Skeletal muscle cell (primary cell): ENCODE measurements around the gene TRIP12.
A peak's percentile ranks its signal among the peaks of the same experiment; 100 is the strongest.
"Not testable (repeated sequence)": the region's sequence is repeated elsewhere in the genome, so short reads cannot be mapped to it uniquely, and the experiment has no call there.

Source experiments
- DNase-seq: peaks from one replicate; pipeline ENCODE4 v3.0.0-alpha.2; 2010; ENCODE audit warnings: low read depth
- H3K4me3 ChIP-seq: 2 replicates; pipeline ENCODE4 v1.5.1; 2011; ENCODE audit warnings: low read depth, mild to moderate bottlenecking, control low read depth, low read length, moderate library complexity

TRIP12 gene

GRCh38 chr2:229784791-229785190, 137.0 kb downstream of the TRIP12 start:
- no peak for DNase-seq
- no peak overlapping the region for H3K4me3 ChIP-seq

DNA sequence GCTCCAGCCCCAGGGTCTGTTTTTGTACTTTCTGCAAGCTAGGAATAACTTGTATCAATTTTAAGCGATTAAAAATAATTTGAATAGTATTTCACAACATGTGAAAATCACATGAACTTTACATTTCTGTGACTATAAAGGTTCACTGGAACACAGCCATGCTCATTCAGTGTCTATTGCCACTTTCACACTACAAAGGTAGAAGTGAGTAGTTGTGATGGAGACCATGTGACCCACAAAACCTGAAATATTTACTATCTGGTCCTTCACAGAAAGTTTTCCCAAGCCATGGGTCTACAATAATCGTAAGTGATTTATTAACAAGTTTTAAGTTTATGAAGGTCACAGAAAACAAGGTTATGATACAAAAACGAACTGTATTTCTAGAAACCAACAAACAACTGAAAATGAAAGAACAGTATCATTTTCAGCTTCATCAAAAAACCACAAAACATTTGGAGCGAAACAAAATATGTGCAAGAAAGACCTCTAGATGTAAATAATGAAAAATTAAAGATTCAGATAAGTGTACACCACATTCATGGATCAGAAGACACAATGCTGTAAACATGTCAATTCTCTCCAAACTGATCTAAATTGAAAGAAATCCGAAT, 138.6 kb downstream of the TRIP12 start:
- DNase-seq = no peak
- no peak overlapping the region for H3K4me3 ChIP-seq

DNA sequence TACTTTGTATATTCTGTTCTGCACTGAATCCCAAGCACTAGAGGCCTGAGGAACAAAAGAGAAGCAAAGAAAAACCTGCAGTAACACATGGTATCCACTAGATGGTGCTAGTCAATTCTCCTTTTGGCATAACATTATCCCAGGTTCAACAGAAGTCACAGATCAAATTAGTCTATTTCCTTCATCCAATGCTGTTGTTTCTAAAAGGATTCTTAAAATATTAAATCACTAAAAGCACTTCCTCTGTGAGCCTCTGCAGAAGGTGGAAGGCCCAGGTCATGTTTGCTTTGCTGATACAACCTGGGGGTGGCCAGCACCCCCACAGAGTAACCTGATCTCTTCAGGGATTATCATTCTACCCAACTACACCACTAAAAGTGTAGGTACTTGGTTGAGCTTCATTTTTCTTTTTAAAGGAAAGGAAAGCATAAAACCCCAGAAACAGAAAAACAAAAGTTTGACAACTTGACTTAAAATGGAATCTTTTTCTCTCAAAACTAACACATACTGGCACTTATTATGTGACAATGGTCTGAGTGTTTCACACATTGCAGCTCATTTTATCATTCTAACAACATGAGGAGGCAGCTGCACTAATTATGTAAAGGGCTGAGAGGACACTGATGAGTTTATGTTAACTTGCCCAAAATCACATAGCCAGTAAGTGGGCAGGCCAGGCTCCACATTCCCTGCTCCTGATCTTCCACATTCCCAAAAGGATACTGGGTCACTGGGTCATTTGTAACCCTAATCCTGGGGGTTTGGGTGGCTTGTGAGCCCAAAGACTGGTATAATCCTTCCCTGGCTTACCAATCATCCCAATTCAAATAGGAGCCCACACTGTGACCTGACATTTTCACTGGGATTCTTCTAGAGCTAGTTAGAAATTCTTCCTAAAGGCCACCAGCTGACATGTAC, 140.7 kb downstream of the TRIP12 start:
- no peak overlapping the region for H3K4me3 ChIP-seq
- peak; percentile 15 for DNase-seq

DNA sequence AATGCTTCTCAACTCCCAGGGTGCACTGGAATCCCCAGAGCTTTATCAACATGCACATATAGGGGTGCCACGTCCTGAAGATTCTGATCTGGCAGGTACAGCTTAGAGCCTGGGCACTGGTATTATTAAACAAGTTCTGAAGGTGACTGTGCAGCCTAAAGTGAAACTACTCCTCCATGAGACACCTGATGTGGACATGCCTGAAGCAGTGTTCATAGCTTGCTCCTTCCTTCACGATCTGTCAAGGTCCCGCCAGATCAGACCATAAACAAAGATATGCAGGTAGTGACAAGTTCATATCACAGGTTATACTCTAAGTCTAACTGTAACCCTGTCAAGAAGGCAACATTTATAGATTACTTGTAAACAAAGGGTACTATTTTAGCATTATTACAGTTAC, 142.2 kb downstream of the TRIP12 start:
- DNase-seq = no peak

DNA sequence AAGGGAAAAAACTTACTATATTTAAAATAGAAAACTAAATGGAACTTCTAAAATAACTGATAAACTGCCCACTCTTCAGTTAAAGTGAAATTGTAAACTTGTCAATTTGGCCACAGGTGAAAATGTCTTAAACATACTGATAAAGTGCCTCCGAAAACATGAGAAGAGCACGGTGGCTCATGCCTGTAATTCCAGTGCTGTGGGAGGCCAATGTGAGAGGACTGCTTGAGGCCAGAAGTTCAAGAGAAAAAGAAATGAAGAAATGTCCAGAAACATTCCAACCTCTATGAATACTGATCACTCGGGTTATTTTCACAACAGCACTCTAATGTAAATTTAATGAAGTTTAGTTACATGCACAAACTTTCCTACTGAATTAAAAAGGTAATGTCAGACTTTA, 144.1 kb downstream of the TRIP12 start:
- DNase-seq = no peak
- H3K4me3 ChIP-seq = no peak overlapping the region

More for the DNA sequence above, 142.2 kb downstream of the TRIP12 start:
- H3K4me3 ChIP-seq = no peak overlapping the region

- no peak for DNase-seq
- no peak overlapping the region for H3K4me3 ChIP-seq
Observed at GRCh38 chr2:229775614-229776313, 146.0 kb downstream of the TRIP12 start.

DNA sequence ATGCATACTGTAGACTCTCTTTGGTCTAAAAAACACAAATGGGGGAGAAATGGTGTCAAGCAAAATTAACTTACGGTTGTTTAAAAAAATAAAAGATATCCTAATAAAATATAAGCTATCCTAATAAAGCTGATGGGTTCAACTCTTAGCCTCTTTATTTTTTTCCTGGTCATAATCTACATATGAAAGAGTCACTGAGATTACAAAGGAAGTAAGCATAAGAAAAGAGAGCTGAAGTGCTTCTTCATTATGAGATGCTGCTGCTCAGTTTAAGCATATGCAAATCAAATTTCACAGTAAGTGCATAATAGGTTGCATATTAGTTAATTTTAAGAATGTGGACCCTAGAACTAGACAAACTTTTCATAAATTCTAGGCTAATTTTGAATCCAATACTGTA, 147.6 kb downstream of the TRIP12 start:
- no peak overlapping the region for H3K4me3 ChIP-seq
- no peak for DNase-seq

GRCh38 chr2:229768235-229768634, 153.6 kb downstream of the TRIP12 start:
- H3K4me3 ChIP-seq = no peak overlapping the region
- DNase-seq = no peak

- H3K4me3 ChIP-seq = no peak overlapping the region
- no peak for DNase-seq
Observed at GRCh38 chr2:229765721-229766120, 156.1 kb downstream of the TRIP12 start.

- no peak overlapping the region for H3K4me3 ChIP-seq
- no peak for DNase-seq
Observed at GRCh38 chr2:229761663-229762062, 160.1 kb downstream of the TRIP12 start.

DNA sequence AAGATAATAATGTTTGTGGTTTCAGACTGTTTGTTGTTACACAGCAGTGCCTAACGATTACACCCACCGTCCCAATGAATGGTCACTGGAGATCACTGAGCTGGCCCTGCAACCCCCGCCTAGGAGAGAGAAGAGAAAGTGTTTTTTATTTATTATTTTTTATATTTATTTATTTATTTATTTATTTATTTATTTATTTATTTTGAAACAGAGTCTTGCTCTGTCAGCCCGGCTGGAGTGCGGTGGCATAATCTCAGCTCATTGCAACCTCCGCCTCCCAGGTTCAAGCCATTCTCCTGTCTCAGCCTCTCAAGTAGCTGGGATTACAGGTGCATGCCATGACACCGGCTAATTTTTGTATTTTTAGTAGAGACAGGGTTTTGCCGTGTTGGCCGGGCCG, 164.3 kb downstream of the TRIP12 start:
- not testable (repeated sequence) for DNase-seq, H3K4me3 ChIP-seq

GRCh38 chr2:229752970-229753729, 168.7 kb downstream of the TRIP12 start:
- no peak for DNase-seq
- H3K4me3 ChIP-seq = no peak overlapping the region

DNA sequence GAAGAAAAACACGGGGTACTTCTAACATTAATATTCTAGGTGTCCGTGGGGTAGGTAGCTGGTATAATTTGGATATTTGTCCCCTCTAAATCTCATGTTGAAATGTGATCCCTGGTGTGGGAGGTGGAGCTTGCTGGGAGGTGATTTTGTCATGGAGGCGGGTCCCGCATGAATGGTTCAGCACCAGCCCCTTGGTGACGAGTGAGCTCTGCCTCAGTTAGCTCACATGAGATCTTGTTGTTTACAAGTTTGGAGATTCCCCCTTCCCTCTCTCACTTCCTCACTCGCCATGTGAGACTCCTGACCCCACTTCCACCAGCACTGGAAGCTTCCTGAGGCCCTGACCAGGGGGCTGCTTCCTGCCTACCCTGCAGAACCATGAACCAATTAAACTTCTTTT, 172.0 kb downstream of the TRIP12 start:
- DNase-seq = no peak
- no peak overlapping the region for H3K4me3 ChIP-seq

DNA sequence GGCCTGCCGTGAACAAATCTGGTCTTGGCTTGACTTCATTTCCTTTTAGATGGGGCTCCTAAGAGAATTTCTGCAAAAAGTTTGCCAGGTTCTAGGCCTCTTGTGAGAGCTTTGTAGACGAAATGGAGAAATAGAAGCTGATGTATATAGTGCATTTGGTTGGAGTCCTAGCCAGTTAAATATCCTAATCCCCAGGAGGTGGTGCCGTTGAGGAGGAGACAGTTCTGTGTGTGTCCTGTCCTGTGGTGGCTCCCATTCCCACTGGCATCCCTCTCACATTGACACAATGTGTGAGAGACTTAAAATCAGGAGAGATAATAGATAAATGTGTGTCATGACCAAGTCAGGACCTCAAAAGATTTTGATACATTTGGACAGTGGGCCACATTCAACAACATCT, 172.9 kb downstream of the TRIP12 start:
- no peak for DNase-seq
- H3K4me3 ChIP-seq = no peak overlapping the region

- not testable (repeated sequence) for H3K4me3 ChIP-seq, DNase-seq
Observed at GRCh38 chr2:229742691-229743090, 179.1 kb downstream of the TRIP12 start.

DNA sequence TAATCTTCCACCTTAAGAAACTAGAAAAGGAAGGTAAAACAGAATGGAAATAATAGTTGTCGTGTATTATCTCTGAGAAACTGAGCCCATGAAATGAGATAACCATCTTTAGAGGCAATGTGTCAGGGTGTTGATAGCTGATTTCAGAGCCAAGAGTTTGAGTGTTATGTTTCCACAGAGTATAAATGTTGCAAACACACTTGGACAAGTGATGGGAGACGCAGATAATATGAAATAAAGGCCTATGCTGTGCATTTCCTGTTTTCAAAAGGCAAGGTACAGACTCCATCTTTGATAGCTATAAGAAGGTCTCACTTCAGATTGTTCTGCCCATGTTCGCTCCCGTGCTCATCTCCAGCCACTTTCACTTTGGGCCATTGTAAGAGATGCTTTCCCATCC, 181.5 kb downstream of the TRIP12 start:
- no peak for DNase-seq
- H3K4me3 ChIP-seq = no peak overlapping the region

GRCh38 chr2:229738024-229738625, 183.7 kb downstream of the TRIP12 start:
- no peak overlapping the region for H3K4me3 ChIP-seq
- DNase-seq = no peak

DNA sequence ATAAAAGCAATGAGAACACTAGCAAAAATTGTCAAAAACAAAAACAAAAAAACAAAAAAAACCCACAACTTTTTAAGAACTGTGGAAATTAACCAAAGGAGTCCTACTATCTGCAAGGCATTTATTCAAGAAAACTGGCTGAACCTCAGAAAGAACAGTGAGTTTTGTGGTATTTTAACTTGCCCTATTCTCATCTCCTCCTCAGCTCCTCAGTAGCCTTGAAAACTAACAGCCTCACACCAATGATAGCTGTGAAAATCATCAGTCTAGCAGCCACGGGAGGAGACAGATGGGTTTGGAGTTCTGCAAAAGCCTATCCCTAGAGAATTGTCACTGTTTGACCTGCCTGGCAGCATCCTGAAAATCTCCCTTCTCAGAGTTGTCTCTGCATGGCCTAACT, 187.4 kb downstream of the TRIP12 start:
- DNase-seq = no peak
- H3K4me3 ChIP-seq = no peak overlapping the region

DNA sequence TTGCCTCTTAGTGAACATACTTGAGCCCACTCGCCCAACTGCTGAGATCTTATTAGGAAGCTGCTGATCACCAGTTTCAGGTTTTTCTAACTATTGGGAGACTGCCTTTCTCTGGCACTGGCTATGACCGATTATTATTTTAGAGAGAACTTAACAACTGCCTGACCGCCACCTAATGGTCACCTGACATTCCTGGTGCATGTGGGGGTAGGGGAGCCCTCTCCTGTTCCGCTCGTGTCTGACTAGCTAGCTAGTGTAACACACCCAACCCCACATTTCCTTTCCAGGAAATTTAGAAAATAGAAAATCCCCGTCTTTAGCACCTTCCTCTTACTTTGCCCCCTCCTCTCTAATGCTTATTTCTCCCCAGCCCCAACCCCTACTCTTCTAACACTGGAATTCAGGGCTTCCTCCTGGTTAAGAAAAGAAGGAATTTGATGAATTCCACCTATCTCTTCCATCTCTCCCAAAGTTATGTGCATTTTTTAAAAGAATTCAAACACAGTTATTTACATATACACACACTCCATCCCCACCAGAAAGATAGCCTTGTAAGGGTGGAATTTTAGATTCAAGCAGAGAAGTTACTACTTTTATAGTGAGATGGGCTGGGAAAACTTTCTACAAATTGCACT, 188.1 kb downstream of the TRIP12 start:
- H3K4me3 ChIP-seq = no peak overlapping the region
- no peak for DNase-seq
